Measurements from ENCODE around the gene REXO1.

Gene REXO1

DNA sequence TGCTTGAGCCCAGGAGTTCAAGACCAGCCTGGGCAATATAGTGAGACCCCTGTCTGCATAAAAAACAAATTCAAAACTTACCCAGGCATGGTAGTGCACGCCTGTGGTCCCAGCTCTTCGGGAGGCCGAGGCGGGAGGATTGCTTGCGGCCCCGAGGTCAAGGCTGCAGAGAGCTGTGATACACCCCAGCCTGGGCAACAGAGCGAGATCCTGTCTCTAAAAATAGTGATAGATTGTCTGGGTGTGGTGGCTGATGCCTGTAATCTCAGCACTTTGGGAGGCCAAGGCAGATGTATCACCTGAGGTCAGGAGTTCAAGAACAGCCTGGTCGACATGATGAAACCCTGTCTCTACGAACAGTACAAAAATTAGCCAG lies 19.1 kb upstream of the REXO1 start:
- peaks cover 3% of the 10 kb centered on the region for H4K20me1 ChIP-seq (ENCODE audit: insufficient read depth, low read length, poor library complexity, severe bottlenecking)

GRCh38 chr19:1866693-1867348 lies 18.5 kb upstream of the REXO1 start:
- H4K20me1 ChIP-seq (ENCODE audit: insufficient read depth, low read length, poor library complexity, severe bottlenecking), result peaks cover 8% of the 10 kb centered on the region
- H3K79me2 ChIP-seq (ENCODE audit: insufficient read depth, low read length), result peaks cover 33% of the 10 kb centered on the region

More for the DNA sequence above, 19.1 kb upstream of the REXO1 start:
- Histone ChIP-seq H3K27me3 (ENCODE audit: insufficient read depth, low read length, poor library complexity, severe bottlenecking) (no peaks in the 10 kb centered on the region), H3K79me2 (ENCODE audit: insufficient read depth, low read length) (peaks cover 33% of the 10 kb centered on the region), H3K9me3 (ENCODE audit: insufficient read depth, low read depth, low read length) (no peaks in the 10 kb centered on the region), H3K4me2 (ENCODE audit: low read depth, low read length, poor library complexity, severe bottlenecking) (no peak overlapping the region), H3K36me3 (ENCODE audit: insufficient read depth, low read length) (no peaks in the 10 kb centered on the region), H3F3A (ENCODE audit: low read depth) (no peaks in the 10 kb centered on the region), H3K4me3 (ENCODE audit: low read length, poor library complexity, severe bottlenecking) (no peak overlapping the region), H3K4me1 (ENCODE audit: insufficient read depth, low read length, poor library complexity, severe bottlenecking) (no peaks in the 10 kb centered on the region), H2AFZ (ENCODE audit: low read length) (no peak overlapping the region), H3K9ac (ENCODE audit: low read depth, low read length, poor library complexity, severe bottlenecking) (no peak overlapping the region), H3K9me2 (replicated peaks; ENCODE audit: low read depth, low read length) (no peaks in the 10 kb centered on the region)
- TF ChIP-seq, protein P1, sequence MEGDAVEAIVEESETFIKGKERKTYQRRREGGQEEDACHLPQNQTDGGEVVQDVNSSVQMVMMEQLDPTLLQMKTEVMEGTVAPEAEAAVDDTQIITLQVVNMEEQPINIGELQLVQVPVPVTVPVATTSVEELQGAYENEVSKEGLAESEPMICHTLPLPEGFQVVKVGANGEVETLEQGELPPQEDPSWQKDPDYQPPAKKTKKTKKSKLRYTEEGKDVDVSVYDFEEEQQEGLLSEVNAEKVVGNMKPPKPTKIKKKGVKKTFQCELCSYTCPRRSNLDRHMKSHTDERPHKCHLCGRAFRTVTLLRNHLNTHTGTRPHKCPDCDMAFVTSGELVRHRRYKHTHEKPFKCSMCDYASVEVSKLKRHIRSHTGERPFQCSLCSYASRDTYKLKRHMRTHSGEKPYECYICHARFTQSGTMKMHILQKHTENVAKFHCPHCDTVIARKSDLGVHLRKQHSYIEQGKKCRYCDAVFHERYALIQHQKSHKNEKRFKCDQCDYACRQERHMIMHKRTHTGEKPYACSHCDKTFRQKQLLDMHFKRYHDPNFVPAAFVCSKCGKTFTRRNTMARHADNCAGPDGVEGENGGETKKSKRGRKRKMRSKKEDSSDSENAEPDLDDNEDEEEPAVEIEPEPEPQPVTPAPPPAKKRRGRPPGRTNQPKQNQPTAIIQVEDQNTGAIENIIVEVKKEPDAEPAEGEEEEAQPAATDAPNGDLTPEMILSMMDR (conservative IDR thresholded peaks at IDR 0.05; ENCODE audit: low read length), result no peak
- TF ChIP-seq EZH2phosphoT487 (IDR thresholded peaks at IDR 0.05; ENCODE audit: borderline replicate concordance), result no peak

GRCh38 chr19:1865172-1866010 lies 17.1 kb upstream of the REXO1 start:
- Histone ChIP-seq H3K36me3 (ENCODE audit: insufficient read depth, low read length) (no peaks in the 10 kb centered on the region), H3K9ac (ENCODE audit: low read depth, low read length, poor library complexity, severe bottlenecking) (peak overlapping the region; percentile 94), H3K79me2 (ENCODE audit: insufficient read depth, low read length) (peaks cover 35% of the 10 kb centered on the region), H3K9me3 (ENCODE audit: insufficient read depth, low read depth, low read length) (no peaks in the 10 kb centered on the region), H2AFZ (ENCODE audit: low read length) (no peak overlapping the region), H3K27me3 (ENCODE audit: insufficient read depth, low read length, poor library complexity, severe bottlenecking) (no peaks in the 10 kb centered on the region), H3K4me1 (ENCODE audit: insufficient read depth, low read length, poor library complexity, severe bottlenecking) (peaks cover 11% of the 10 kb centered on the region), H4K20me1 (ENCODE audit: insufficient read depth, low read length, poor library complexity, severe bottlenecking) (peaks cover 21% of the 10 kb centered on the region), H3K4me2 (ENCODE audit: low read depth, low read length, poor library complexity, severe bottlenecking) (peak overlapping the region; percentile 79), H3K9me2 (replicated peaks; ENCODE audit: low read depth, low read length) (no peaks in the 10 kb centered on the region), H3F3A (ENCODE audit: low read depth) (no peaks in the 10 kb centered on the region), H3K4me3 (ENCODE audit: low read length, poor library complexity, severe bottlenecking) (peak overlapping the region; percentile 91)
- no peak for TF ChIP-seq EZH2phosphoT487 (IDR thresholded peaks at IDR 0.05; ENCODE audit: borderline replicate concordance)
- TF ChIP-seq, protein P1 (conservative IDR thresholded peaks at IDR 0.05; ENCODE audit: low read length), result no peak

More at GRCh38 chr19:1866693-1867348, 18.5 kb upstream of the REXO1 start:
- no peak overlapping the region for H3K9ac ChIP-seq (ENCODE audit: low read depth, low read length, poor library complexity, severe bottlenecking)
- H3K4me1 ChIP-seq (ENCODE audit: insufficient read depth, low read length, poor library complexity, severe bottlenecking), result no peaks in the 10 kb centered on the region
- no peaks in the 10 kb centered on the region for H3K9me2 ChIP-seq (replicated peaks; ENCODE audit: low read depth, low read length)
- no peaks in the 10 kb centered on the region for H3K27me3 ChIP-seq (ENCODE audit: insufficient read depth, low read length, poor library complexity, severe bottlenecking)
- H3K4me2 ChIP-seq (ENCODE audit: low read depth, low read length, poor library complexity, severe bottlenecking), result no peak overlapping the region
- TF ChIP-seq EZH2phosphoT487 (IDR thresholded peaks at IDR 0.05; ENCODE audit: borderline replicate concordance), result no peak
- TF ChIP-seq, protein P1 (conservative IDR thresholded peaks at IDR 0.05; ENCODE audit: low read length), result no peak
- no peaks in the 10 kb centered on the region for H3K9me3 ChIP-seq (ENCODE audit: insufficient read depth, low read depth, low read length)
- H3K36me3 ChIP-seq (ENCODE audit: insufficient read depth, low read length), result no peaks in the 10 kb centered on the region
- no peaks in the 10 kb centered on the region for H3F3A ChIP-seq (ENCODE audit: low read depth)
- no peak overlapping the region for H2AFZ ChIP-seq (ENCODE audit: low read length)
- H3K4me3 ChIP-seq (ENCODE audit: low read length, poor library complexity, severe bottlenecking), result no peak overlapping the region
